Upper lobe of right lung (tissue), 1 donor: ENCODE data around the gene MEGF6. TPM values are rescaled to one million over a fixed set of nuclear protein-coding genes. Genes with fewer than 3 reads are reported as not detected.

Source experiments
- ATAC-seq: fragments of 200-7000 bp; cut with Tn5 transposase; one replicate; pipeline ENCODE4 v1.9.1; 2020; ENCODE audit warnings: mild to moderate bottlenecking, moderate library complexity
- DNase-seq: peaks from one replicate; pipeline ENCODE4 v3.0.0-alpha.2; 2020
- H3K27ac ChIP-seq: fragments of 200-600 bp; one replicate; pipeline ENCODE4 v1.8.0; 2022
- H3K27me3 ChIP-seq: fragments of 200-600 bp; one replicate; pipeline ENCODE4 v1.8.0; 2022; ENCODE audit warnings: mild to moderate bottlenecking
- H3K36me3 ChIP-seq: fragments of 200-600 bp; one replicate; pipeline ENCODE4 v1.8.0; 2022
- H3K4me1 ChIP-seq: fragments of 200-600 bp; one replicate; pipeline ENCODE4 v1.8.0; 2022
- H3K4me3 ChIP-seq: fragments of 200-600 bp; one replicate; pipeline ENCODE4 v1.8.0; 2022; ENCODE audit warnings: mild to moderate bottlenecking
- H3K9me3 ChIP-seq: fragments of 200-600 bp; one replicate; pipeline ENCODE4 v1.8.0; 2022
- CTCF ChIP-seq: fragments of 200-600 bp; IDR thresholded peaks from one replicate; pipeline ENCODE4 v1.8.0; 2022; ENCODE audit warnings: antibody characterized with exemption
- intact Hi-C: fragments of 100-400 bp; cut with DNase I; formaldehyde crosslinking; loops from one replicate; pipeline ENCODE4 v1.11.0; 2022
- total RNA-seq: library from RNA; stranded (reverse); fragmentation: NEBNext Ultra II Directional; extraction: Animal tissue kit (Norgen Biotek cat#: 25700); gene quantifications from one replicate; pipeline ENCODE4 v1.2.1, GENCODE V29; 2021
- donor health status: DM: no; HTN: yes; CAD: no; lungs with severe emphysema.

Gene MEGF6
- total RNA-seq, 1 donor from 2014 or later = 96.6 TPM

- TF ChIP-seq CTCF = no peak
- H3K4me3 ChIP-seq = no peak overlapping the region
- peaks cover 4% of the 10 kb centered on the region for H3K4me1 ChIP-seq
- ATAC-seq (no peak), DNase-seq (no peak)
- H3K27me3 ChIP-seq = peaks cover 10% of the 10 kb centered on the region
- no peaks in the 10 kb centered on the region for H3K36me3 ChIP-seq
- no peak overlapping the region for H3K27ac ChIP-seq
- no peaks in the 10 kb centered on the region for H3K9me3 ChIP-seq
- intact Hi-C loops = loop anchor here (10.0 kb wide), 1 partner anchor 267 kb away; no protein-coding TSS in a partner anchor
Observed at GRCh38 chr1:3457910-3458883, 153.1 kb downstream of the MEGF6 start.

- Histone ChIP-seq H3K27ac (no peak overlapping the region), H3K27me3 (peaks cover 18% of the 10 kb centered on the region), H3K4me3 (no peak overlapping the region), H3K9me3 (no peaks in the 10 kb centered on the region), H3K36me3 (no peaks in the 10 kb centered on the region), H3K4me1 (peaks cover 4% of the 10 kb centered on the region)
- no peak for TF ChIP-seq CTCF
- intact Hi-C loops = loop anchor here (10.0 kb wide), 1 partner anchor 268 kb away; no protein-coding TSS in a partner anchor
- ATAC-seq = no peak
- DNase-seq = no peak
Observed at GRCh38 chr1:3456964-3457909, 154.1 kb downstream of the MEGF6 start.

- Histone ChIP-seq H3K9me3 (no peaks in the 10 kb centered on the region), H3K27ac (no peak overlapping the region), H3K36me3 (no peaks in the 10 kb centered on the region), H3K4me3 (no peak overlapping the region), H3K4me1 (peaks cover 4% of the 10 kb centered on the region), H3K27me3 (peaks cover 20% of the 10 kb centered on the region)
- TF ChIP-seq CTCF = no peak
- ATAC-seq (no peak), DNase-seq (no peak)
- intact Hi-C loops = loop anchor here (10.0 kb wide), 1 partner anchor 268 kb away; no protein-coding TSS in a partner anchor
Observed at GRCh38 chr1:3456449-3456963, 154.8 kb downstream of the MEGF6 start.

GRCh38 chr1:3455670-3456448 lies 155.4 kb downstream of the MEGF6 start:
- no peak overlapping the region for H3K4me3 ChIP-seq
- H3K36me3 ChIP-seq = no peaks in the 10 kb centered on the region
- H3K27me3 ChIP-seq = peaks cover 24% of the 10 kb centered on the region
- DNase-seq = no peak
- H3K9me3 ChIP-seq = no peaks in the 10 kb centered on the region
- intact Hi-C loops = loop anchor here (10.0 kb wide), 1 partner anchor 269 kb away; no protein-coding TSS in a partner anchor
- no peak for TF ChIP-seq CTCF
- H3K4me1 ChIP-seq = peaks cover 4% of the 10 kb centered on the region
- no peak overlapping the region for H3K27ac ChIP-seq
- ATAC-seq = no peak
